GM23248 (cell line): ENCODE measurements around the gene DGKB. TPM values are rescaled to one million over a fixed set of nuclear protein-coding genes. Genes with fewer than 3 reads are reported as not detected.

ENCODE experiments used
- DNase-seq: peaks from one replicate; pipeline ENCODE4 v3.0.0-alpha.2; 2015
- H2AFZ ChIP-seq: fragments of 200-600 bp; sonication (generic); 2 replicates; pipeline ENCODE4 v1.6.1; 2016; ENCODE audit warnings: antibody characterized with exemption
- H3F3A ChIP-seq: fragments of 200-600 bp; sonication (generic); 2 replicates; pipeline ENCODE4 v1.6.1; 2016; ENCODE audit warnings: mild to moderate bottlenecking, antibody characterized with exemption, mixed run types; ENCODE audit not compliant: insufficient read depth
- H3K27ac ChIP-seq: fragments of 200-600 bp; sonication (generic); 2 replicates; pipeline ENCODE4 v1.5.1; 2016; ENCODE audit warnings: mild to moderate bottlenecking
- H3K27me3 ChIP-seq: fragments of 200-600 bp; sonication (generic); replicated peaks from 2 replicates; pipeline ENCODE4 v1.6.1; 2016; ENCODE audit warnings: mild to moderate bottlenecking; ENCODE audit not compliant: insufficient read depth
- H3K36me3 ChIP-seq: fragments of 200-600 bp; sonication (generic); 2 replicates; pipeline ENCODE4 v1.6.1; 2016; ENCODE audit warnings: low read depth, mild to moderate bottlenecking
- H3K4me1 ChIP-seq: fragments of 200-600 bp; sonication (generic); 2 replicates; pipeline ENCODE4 v1.6.1; 2016; ENCODE audit warnings: mild to moderate bottlenecking; ENCODE audit not compliant: insufficient read depth
- H3K4me2 ChIP-seq: fragments of 200-600 bp; sonication (generic); one replicate; pipeline ENCODE4 v1.6.1; 2016; ENCODE audit warnings: mild to moderate bottlenecking; ENCODE audit not compliant: unreplicated experiment
- H3K4me3 ChIP-seq: fragments of 200-600 bp; sonication (generic); 2 replicates; pipeline ENCODE4 v1.5.1; 2016; ENCODE audit warnings: mild to moderate bottlenecking
- H3K79me2 ChIP-seq: fragments of 200-600 bp; sonication (generic); 2 replicates; pipeline ENCODE4 v1.6.1; 2016; ENCODE audit warnings: mild to moderate bottlenecking; ENCODE audit not compliant: insufficient read depth
- H3K9ac ChIP-seq: fragments of 200-600 bp; sonication (generic); 2 replicates; pipeline ENCODE4 v1.6.1; 2016; ENCODE audit warnings: mild to moderate bottlenecking
- H3K9me2 ChIP-seq: fragments of 200-600 bp; sonication (generic); 2 replicates; pipeline ENCODE4 v1.6.1; 2016; ENCODE audit warnings: mixed run types, mild to moderate bottlenecking, moderate library complexity; ENCODE audit not compliant: insufficient read depth
- H3K9me3 ChIP-seq: fragments of 200-600 bp; sonication (generic); one replicate; pipeline ENCODE4 v1.6.1; 2017; ENCODE audit warnings: low read depth
- H4K20me1 ChIP-seq: fragments of 200-600 bp; sonication (generic); 2 replicates; pipeline ENCODE4 v1.6.0; 2016; ENCODE audit not compliant: insufficient read depth
- EZH2 ChIP-seq: fragments of 200-600 bp; sonication (generic); IDR thresholded peaks from 2 replicates; pipeline ENCODE4 v1.6.1; 2018; ENCODE audit warnings: antibody characterized with exemption, mild to moderate bottlenecking; ENCODE audit not compliant: insufficient read depth, poor library complexity, severe bottlenecking
- EZH2phosphoT487 ChIP-seq: fragments of 200-600 bp; sonication (generic); IDR thresholded peaks from 2 replicates; pipeline ENCODE4 v1.6.1; 2018; ENCODE audit warnings: antibody characterized with exemption, moderate library complexity, mild to moderate bottlenecking, low read depth; ENCODE audit not compliant: insufficient read depth
- WGBS, 2 experiments: methylation state at CpG; one replicate each; pipeline ENCODE4 v1.1.6; 2015 to 2017; ENCODE audit warnings: low lambda C conversion rate in 2 of 2, low coverage in 1 of 2; ENCODE audit errors: missing lambda C conversion rate in 2 of 2; 5-methylcytosine and 5-hydroxymethylcytosine counted together
- in situ Hi-C: fragments of 300-500 bp; cut with MboI; formaldehyde crosslinking; loops from 2 replicates; pipeline ENCODE4 v1.15.0; 2020
- polyA plus RNA-seq: library from polyadenylated mRNA; unstranded; fragments of >200 nt; fragmentation: Nextera tagmentation; extraction: Ambion mirVana; gene quantifications from 2 replicates; pipeline ENCODE4 v1.2.1, GENCODE V29; 2016
- total RNA-seq: library from RNA; depleted of rRNA; stranded (reverse); fragments of >200 nt; shearing (Covaris generic); gene quantifications from 2 replicates; pipeline ENCODE4 v1.2.3, GENCODE V29; 2014

Gene DGKB
- total and polyA plus RNA-seq, 2 experiments from 2014 or later: 0.65 to 1.7 TPM

- no peaks in the 10 kb centered on the region for H3K79me2 ChIP-seq
- no peak overlapping the region for H3K4me2 ChIP-seq
- no peak overlapping the region for H3K4me3 ChIP-seq
- no peaks in the 10 kb centered on the region for H3F3A ChIP-seq
- H2AFZ ChIP-seq: no peak overlapping the region
- no peaks in the 10 kb centered on the region for H3K27me3 ChIP-seq
- no peaks in the 10 kb centered on the region for H3K4me1 ChIP-seq
- H3K27ac ChIP-seq: no peak overlapping the region
- no peak for TF ChIP-seq EZH2
- no peak for TF ChIP-seq EZH2phosphoT487
- H4K20me1 ChIP-seq: no peaks in the 10 kb centered on the region
- H3K36me3 ChIP-seq: no peaks in the 10 kb centered on the region
- in situ Hi-C loops: no loop called here
- 58 to 66% methylated on average over 4 of the region's 4 CpGs for WGBS, 2 experiments
- H3K9me2 ChIP-seq: no peaks in the 10 kb centered on the region
- no peak for DNase-seq
- H3K9ac ChIP-seq: no peak overlapping the region
- no peaks in the 10 kb centered on the region for H3K9me3 ChIP-seq
These were observed 276.5 kb downstream of the DGKB start for GRCh38 chr7:14626076-14626475.

- Histone ChIP-seq H3K36me3 (no peaks in the 10 kb centered on the region), H3F3A (no peaks in the 10 kb centered on the region), H3K27ac (no peak overlapping the region), H3K79me2 (no peaks in the 10 kb centered on the region), H3K9ac (no peak overlapping the region), H3K27me3 (no peaks in the 10 kb centered on the region), H3K9me3 (no peaks in the 10 kb centered on the region), H3K4me3 (no peak overlapping the region), H2AFZ (no peak overlapping the region), H3K4me2 (no peak overlapping the region), H3K9me2 (no peaks in the 10 kb centered on the region), H4K20me1 (no peaks in the 10 kb centered on the region), H3K4me1 (no peaks in the 10 kb centered on the region)
- TF ChIP-seq EZH2phosphoT487 (no peak), EZH2 (no peak)
- in situ Hi-C loops: no loop called here
- no peak for DNase-seq
These were observed 280.0 kb downstream of the DGKB start for GRCh38 chr7:14622559-14622958.

DNA sequence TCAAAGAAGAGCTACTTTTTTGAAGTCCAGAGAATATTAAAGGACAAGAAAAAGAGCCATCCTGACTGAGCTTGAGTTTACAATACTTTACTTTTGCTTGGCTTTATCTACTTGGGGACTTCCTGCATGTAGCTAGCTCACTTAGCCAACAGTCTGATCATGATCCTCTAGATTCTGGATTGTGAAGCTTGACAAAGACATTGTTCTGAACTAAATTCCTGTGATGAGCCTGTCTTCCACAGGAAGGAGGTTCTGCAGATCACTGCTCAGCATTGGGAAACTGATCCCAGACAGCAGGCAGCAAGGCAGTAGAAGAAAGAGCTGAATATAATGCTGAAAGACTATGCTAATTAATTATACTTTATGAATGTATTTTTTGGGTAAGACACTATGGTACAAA is 296.4 kb downstream of the DGKB start:
- no peaks in the 10 kb centered on the region for H3K9me3 ChIP-seq
- H3K36me3 ChIP-seq: no peaks in the 10 kb centered on the region
- H3K79me2 ChIP-seq: no peaks in the 10 kb centered on the region
- H3K27ac ChIP-seq: no peak overlapping the region
- H2AFZ ChIP-seq: peak overlapping the region; percentile 37; the same call in 1 of the 2 replicates
- no peaks in the 10 kb centered on the region for H4K20me1 ChIP-seq
- no peak for TF ChIP-seq EZH2phosphoT487
- TF ChIP-seq EZH2: no peak
- DNase-seq: peak; percentile 25
- no peaks in the 10 kb centered on the region for H3K9me2 ChIP-seq
- in situ Hi-C loops: no loop called here
- H3K4me3 ChIP-seq: no peak overlapping the region
- H3K27me3 ChIP-seq: no peaks in the 10 kb centered on the region
- peaks cover 3% of the 10 kb centered on the region; the same call in 1 of the 2 replicates for H3F3A ChIP-seq
- no peak overlapping the region for H3K9ac ChIP-seq
- no peak overlapping the region for H3K4me2 ChIP-seq
- peaks cover 31% of the 10 kb centered on the region for H3K4me1 ChIP-seq

DNA sequence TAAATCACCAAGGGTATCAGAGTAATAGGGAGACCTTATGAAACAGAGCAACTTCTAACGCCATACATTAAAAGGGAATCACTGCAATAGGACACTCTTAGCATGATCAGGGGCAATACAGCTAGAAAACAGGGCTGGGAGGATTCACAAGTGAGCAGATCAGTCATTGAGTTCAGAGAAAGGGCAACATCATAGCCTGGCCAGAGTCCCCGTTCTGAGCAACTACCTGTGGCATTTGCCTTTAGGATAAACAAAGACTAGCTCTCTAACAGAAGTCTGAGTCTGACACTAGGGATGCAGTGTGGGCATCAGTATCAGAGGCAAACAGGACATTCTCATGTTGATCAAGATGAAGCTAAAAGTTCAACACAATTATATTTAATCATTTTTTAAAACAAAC is 297.9 kb downstream of the DGKB start:
- Histone ChIP-seq H3K9me2 (no peaks in the 10 kb centered on the region), H3K9me3 (no peaks in the 10 kb centered on the region), H3K4me2 (peak overlapping the region; percentile 33), H4K20me1 (no peaks in the 10 kb centered on the region), H3F3A (peaks cover 3% of the 10 kb centered on the region; the same call in 1 of the 2 replicates), H3K79me2 (no peaks in the 10 kb centered on the region), H3K27me3 (no peaks in the 10 kb centered on the region), H3K4me3 (no peak overlapping the region), H3K36me3 (no peaks in the 10 kb centered on the region), H3K9ac (no peak overlapping the region), H3K4me1 (peaks cover 31% of the 10 kb centered on the region), H3K27ac (0 out of 2 replicates have a peak overlapping the region, but pooled peaks have one; percentile 12), H2AFZ (no peak overlapping the region)
- 17 to 19% methylated on average over 2 of the region's 2 CpGs for WGBS, 2 experiments
- no peak for TF ChIP-seq EZH2phosphoT487
- in situ Hi-C loops: no loop called here
- peak; percentile 86 for DNase-seq

DNA sequence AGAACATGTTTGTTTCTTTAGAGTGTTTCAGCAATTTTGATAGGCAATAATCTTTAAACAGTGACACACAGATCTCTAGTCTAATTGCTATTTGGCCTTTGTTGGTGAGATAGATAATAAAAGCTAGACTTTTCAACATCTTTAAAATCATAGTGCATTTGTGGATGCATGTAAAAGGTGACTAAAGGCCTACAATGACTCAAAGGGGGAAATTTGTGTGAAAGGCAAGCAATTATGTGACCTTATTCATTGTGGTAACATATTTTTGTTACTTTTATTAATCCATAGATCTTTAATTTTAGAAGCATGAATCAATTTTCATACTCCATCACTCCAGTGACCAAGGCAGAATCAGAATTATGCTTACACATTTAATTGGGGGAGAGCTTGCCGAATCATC is 299.7 kb downstream of the DGKB start:
- peak; percentile 28 for DNase-seq
- Histone ChIP-seq H3K27me3 (no peaks in the 10 kb centered on the region), H4K20me1 (no peaks in the 10 kb centered on the region), H3K4me3 (no peak overlapping the region), H3K27ac (no peak overlapping the region), H3K36me3 (no peaks in the 10 kb centered on the region), H3K4me2 (no peak overlapping the region), H3K4me1 (peaks cover 31% of the 10 kb centered on the region), H3K79me2 (no peaks in the 10 kb centered on the region), H3K9ac (no peak overlapping the region), H2AFZ (no peak overlapping the region), H3K9me3 (no peaks in the 10 kb centered on the region), H3K9me2 (no peaks in the 10 kb centered on the region), H3F3A (peaks cover 3% of the 10 kb centered on the region; the same call in 1 of the 2 replicates)
- 40 to 43% methylated on average over 1 of the region's 1 CpG for WGBS, 2 experiments
- TF ChIP-seq EZH2 (no peak), EZH2phosphoT487 (no peak)
- in situ Hi-C loops: no loop called here
